GF-D8 (cell line): Measurements from ENCODE around the gene STT3B.

Source experiments
- DNase-seq: peaks from one replicate; lab custom pipeline; 2025; lab: John Stamatoyannopoulos, UW

Gene STT3B

DNA sequence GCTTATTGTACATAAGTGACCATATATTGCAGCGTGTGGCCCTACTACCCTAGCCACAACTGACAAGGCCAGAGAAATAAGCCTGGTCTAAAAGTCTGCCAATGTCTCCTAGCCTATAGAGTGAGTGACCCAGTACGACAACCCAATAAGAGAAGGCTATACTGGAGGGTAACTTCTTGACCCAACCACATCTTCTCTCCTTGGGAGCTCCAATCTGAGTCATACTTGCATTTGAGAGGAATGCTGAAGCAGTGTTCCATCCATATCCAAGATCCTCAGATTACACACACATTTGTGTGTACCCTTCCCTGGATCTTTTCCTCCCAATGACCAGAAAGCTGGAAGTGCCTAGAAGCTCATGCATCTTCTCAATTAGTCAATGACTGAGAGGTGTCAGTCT, 11.3 kb upstream of the STT3B start:
- no peak for DNase-seq

DNA sequence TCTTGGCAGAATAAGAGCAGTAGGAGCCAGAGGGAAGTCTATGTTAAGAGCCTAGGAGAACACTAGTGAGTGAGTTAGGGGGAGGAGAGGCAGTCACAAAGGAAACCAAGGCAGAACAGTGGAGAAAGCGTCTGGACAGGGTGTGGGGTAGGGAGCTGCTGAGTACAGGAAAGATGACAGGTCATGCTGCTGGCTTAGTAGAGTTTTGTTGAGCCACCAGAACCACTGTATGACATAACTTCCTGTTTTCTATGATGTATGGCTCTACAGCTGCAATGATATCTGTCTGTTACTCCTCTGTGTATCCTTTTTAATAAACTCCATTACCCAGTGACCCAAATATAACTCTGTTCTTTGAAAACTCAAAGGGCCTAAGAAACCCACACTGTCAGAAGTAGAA, 10.6 kb upstream of the STT3B start:
- DNase-seq = peak; percentile 87

DNA sequence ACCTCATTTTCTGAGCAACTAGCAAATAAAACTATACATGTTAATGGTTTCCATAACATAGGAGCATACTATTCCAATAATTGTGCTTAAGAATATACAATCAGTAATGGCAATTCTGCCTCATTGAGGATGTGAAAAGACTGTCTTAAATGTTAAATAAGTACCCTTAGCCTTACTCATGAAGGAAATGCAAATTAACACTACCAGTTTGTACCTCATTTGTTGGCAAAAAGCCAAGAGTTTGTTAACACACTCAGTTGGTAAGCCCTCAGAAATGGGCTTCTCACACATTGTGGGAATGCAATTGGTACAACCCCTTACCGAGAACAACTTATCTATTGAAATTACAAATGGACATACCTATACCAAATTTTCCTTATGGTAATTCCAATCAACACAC, 9.2 kb upstream of the STT3B start:
- DNase-seq = no peak

DNA sequence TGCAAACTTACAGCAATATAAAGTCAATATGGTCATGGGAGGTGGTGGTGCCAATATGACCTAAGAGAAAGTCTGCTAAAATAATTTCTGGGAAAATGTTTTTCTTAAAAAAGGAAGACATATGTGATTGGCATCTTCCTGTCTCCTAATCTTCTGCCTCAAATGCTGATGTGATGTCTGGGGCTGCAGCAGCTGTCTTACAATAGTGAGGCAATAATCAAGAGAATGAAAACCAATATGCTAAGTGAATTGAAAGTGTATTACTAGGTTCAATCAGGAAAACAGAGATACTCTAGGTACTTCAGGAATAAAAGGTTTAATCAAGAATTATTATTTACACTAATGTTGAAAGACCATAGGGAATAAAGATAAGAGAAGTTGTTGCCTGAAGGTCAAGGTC, 7.2 kb upstream of the STT3B start:
- no peak for DNase-seq

DNA sequence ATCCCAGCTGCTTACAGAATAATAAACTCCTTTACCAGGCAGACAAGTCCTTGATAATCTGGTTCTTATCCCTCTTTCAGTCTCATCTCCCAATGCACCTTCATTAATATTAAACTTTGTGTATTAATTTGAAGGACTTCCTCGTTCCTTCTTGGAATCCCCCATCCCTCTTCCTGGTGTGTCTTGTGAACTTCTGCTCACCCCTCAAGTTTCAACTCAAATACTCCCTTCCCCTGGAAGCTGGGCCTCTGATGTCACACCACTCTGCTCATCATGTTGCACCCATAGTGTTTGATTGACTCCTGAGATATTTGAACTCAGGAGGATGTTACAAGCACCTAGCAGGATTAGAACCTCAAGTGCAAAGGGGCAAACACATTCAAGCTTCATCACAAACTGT, 3.3 kb upstream of the STT3B start:
- DNase-seq = no peak

DNA sequence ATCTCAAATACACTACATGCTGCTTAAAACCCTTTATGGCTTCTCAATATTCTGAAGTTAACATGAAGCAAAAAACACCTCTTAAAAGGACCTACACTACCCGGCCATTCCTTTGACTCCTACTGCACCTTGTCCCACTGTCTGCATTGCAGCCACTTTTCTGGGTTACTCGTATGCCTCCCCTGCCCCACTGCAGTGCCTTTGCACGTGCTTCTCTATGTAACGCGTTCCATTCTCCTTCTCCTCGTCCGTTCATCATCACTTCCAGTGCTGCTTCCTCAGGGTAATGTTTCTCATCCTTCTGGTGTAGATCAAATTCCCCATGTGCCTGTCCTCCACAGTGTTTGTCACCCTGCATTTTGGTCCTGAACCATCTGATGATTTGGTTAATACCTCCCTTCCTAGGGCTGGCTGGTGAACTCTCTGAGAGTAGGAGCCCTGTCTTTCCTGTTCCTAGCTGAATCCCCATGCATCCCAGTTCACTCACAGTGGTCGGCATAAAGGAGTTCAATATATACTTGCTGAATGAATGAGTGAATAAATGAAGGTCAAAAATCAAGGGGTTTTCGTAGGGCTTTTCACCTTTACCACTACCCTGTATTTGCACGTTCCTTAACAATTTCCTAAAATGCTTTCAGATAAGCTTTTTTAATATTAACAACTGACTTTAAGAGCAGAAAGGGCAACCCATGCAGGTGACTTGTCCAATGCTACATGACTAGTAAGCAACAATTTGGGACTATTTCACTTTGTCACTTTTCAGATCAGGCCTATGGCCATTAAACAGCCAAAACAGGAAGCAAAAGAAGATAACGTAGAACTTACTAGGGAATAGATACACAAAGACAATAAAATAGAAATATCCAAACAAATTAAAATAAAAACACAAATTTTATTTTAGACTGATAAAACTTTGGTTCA, 2.4 kb upstream of the STT3B start:
- no peak for DNase-seq

DNA sequence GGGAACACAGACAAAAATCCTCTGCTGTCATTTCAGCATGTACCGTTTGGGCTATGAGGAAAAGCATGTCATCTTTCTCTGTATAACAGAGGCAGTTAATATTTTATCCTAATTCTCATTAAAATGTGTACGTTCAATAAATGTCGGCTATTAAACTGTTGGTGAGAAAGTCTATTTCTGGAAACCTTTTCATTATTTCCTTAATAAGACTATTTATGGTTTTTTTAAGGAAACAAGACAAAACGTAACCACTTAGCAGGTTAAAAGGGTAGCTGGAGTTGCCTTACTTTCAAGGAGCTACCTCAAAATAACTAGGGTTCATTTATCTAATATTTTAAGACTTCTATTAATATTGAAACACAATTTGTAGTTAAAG, 1.8 kb upstream of the STT3B start:
- no peak for DNase-seq

DNA sequence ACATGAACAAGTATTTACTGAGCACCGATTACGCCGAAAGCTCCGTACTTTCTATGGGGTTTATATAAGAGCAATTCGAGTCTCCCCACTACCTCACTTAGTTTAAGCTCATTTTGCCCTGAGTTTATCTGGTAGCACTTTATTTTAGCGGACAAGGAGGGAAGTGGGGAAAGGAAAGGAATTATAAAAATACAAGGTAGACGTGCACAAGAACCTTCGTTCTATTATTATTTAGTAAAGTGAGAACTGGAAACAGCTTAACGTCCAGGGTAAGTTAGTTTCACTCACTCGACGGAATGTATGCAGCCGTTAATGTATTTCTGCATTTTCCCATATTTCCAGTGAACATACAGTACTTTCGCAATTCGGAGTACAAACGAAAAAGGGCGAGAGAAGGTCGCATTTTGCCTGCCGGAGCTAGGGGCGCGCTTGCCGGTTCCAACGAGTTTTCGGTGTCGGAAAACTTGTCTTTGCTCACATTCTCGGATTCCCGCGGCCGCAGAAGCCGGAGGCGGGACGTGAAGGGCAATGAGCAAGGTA, 1.2 kb upstream of the STT3B start:
- no peak for DNase-seq

DNA sequence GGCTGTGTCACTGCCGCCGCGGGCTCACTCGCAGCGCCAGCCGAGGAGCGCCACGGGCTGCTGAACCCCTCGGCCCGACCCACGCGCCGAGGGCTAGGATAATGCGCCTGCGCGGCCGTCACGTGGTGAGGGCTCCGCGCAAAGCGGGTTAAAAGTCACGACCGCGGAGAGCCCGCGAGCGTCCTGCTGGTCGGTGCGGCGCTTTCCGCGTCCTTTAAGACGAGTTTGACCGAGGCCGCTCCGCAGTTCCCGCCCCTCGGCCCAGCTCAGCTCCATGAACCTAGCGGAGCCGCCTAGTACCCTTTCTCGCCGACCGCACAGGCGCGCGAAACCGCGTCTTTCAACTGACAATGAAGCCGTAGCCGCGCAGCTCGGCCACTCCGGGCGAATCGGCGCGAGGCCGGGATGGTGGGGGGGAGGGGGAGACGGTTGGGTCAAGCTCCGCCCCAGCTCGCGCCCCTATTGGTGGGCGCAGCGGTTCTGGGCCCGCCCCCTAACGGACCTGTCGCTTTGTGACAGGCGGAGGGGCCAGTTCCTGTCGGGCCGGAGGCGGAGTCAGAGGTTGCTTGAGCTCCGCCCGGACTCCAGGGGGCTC, 636 bp upstream of the STT3B start:
- DNase-seq = peak; percentile 90

DNA sequence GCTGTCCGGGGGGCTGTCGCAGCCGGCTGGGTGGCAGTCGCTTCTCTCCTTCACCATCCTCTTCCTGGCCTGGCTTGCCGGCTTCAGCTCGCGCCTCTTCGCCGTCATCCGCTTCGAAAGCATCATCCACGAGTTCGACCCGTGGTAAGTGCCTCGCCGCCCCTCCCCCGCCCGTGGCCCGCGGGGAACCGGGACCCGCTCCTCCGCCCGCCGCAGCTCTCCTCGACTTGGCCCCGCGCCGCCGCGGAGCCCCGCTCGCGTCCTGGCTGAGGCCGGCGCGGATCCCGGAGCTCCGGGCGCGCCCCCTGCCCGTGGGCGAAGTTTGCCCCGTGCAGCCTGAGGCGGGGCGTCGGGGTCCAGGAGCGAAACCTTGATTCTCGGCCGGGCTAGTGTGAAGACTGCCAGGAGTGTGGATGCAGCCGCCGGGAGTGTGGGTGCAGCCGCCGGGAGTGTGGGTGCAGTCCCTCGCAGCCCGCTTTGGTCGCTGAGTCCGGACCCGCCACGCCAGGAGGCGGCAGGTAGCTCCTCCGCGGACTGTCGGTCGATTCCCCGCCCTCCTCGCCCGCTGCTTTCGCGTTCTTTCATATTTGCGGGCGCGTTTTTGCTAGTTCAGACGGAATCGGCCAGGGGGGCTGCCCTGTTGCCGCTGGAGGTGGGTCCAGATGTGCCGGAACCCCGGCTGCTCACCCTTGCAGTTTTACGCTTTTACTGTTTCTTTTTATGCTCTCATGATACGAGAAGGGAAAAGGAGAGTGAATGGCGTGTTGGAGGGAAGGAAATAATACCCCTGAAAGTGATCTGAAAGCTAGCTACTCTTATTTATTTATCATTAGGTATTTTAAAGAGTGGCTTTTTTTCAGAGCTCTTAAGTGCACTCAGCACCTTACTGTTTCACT, 692 bp downstream of the STT3B start:
- no peak for DNase-seq

DNA sequence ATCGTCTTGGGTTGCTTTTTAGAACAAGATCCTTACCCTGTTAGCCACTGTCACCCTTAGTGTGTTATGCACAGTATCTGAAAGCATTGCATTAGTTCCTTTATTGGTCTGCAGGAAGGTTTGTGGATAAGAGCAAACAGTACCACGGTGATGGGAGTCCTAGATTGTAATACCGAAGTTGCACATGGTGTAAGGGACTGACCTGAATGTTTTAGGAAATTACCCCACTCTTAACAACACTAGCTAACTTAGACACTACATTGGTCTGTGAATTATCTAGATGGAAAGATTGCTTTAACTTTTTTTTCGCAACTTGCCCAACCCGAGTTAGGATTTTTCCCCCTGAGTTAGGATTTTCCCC, 1.3 kb downstream of the STT3B start:
- DNase-seq = peak; percentile 55

DNA sequence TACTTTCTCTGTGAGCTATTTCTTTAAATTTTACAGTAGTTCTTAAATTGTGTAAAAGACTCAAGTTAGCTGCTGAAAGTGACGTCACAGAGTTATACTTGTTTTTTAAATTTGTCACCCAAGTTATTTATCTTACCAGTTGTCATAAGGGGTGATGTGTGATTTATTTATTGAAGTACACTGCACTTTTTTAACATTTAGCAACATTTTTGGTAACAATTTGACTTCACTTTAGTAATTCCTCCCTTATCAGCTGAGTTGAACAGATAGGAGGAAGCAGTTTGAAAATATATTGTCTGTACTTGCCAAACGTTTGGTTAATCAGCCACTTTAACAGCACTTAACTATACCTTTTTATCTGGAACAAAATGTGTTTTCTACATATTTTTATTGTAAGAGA, 3.8 kb downstream of the STT3B start:
- DNase-seq = no peak

DNA sequence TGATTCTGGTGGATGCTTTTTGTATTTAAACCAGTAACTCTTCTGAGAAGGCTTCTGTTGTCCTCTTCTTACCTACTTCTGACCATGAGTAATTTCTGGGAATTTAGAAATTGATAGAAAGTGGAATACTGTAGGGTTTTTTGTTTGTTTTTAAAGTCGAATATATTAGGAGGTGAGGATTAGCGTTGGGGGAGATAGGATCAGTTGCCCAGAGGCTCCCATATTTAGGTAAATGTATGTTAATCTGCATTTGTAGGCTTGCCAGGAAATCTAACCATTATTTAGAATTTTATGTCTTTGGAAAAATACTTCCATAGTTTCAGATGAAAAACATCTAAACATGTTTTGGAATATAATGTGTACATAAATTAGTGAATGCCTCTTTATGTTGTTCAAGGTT, 6.1 kb downstream of the STT3B start:
- no peak for DNase-seq

DNA sequence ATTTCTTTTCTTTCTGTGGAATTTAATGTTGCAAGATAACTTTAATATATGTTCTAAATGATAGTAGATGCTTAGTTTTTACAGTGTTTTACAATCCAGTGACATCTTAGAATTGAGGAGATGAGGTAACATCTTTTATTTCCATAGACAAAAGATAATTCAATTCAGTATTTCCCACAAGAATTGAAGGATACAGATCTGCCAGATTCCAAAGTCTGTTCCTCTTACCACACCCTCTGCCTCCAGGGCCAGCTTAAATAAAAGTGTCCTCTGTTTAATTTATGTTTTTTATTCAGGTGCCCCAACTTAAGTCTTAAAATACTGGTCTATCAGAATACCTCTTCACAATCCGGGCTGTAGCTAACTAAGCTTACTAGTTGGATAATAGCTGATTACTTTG, 6.5 kb downstream of the STT3B start:
- DNase-seq = no peak

DNA sequence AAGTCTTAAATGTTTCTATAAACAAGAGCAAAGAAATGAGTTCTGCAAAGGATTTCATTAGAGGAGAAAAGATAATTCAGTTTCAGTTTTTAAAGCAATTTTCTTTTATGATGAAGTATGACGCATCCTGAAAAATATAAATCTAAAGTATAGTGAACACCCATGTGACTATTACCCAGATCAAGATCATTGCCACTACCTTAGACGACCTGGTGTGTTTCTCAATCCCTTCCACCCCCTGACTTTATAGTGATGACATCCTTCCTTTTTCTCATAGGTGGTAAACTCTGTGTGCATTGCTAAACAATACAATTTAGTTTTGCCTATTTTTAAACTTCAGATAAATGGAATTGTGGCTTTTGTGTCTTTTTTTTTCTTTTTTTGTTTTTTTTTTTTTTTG, 8.4 kb downstream of the STT3B start:
- no peak for DNase-seq

DNA sequence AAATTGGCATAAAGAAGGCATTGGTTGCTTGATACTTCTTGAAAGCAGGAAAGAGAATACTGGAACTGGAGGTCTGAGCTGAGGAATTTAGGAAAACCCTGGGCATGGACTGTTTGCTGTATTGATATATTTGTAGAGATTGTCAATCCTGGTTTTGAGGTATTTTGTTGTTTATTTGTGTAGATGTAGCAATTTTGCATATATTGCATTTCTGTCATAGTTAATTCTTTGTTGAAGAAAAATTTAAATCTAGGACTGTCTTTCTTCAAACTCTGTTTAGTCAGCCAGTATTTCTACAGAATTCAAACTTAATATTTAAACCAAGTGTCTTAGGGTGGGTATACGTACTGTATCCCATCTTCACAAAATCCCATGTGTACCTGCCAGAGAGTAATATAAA, 9.5 kb downstream of the STT3B start:
- no peak for DNase-seq

DNA sequence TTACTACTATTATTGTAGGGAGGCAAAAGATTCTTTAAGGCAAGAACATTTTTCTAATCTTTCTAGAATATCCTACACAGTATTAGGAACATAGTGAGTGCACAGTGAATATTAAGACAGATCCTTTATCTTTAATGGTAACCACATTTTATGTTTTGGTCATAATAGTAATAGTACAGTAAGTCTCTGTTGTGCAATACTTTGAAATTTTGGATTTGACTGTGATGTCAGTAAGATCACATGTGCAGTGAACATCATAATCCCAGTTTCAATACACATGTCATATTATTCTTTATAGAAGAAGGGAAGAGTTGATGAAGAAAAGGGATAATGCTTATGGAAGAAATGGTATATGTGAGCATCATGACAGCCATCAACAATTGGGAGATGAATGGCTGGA, 10.7 kb downstream of the STT3B start:
- no peak for DNase-seq

DNA sequence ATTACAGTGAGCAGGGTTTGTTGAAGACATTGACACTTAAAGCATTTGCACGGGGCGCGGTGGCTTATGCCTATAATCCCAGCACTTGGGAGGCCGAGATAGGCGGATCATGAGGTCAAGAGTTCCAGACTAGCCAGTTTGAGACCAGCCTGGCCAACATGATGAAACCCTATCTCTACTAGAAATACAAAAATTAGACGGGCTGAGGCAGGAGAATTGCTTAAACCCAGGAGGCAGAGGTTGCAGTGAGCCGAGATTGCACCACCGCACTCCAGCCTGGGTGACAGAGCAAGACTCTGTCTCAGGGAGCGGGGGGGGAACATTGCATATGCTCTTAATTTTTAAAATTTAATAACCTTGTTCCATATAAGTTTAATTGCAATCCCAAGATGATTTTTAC, 11.9 kb downstream of the STT3B start:
- DNase-seq = peak; percentile 55

DNA sequence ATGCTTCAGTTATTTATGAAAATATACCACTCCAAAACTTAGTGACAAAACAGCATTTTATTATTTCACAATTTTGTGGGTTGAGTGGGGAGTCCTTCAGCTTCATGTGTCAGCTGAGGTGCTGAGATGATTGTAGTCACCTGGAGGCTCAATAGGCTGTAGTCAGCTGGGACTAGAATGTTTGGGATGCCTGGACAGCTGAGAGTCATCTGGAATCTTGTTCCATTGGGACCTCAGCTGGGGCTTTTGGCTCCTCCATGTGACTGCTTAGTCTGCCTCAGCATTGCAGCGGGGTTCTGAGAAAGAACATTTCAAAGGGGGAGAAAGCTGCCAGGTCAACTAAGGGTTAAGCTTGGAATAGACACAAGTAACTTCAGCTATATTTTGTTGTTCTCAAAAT, 13.4 kb downstream of the STT3B start:
- DNase-seq = no peak

DNA sequence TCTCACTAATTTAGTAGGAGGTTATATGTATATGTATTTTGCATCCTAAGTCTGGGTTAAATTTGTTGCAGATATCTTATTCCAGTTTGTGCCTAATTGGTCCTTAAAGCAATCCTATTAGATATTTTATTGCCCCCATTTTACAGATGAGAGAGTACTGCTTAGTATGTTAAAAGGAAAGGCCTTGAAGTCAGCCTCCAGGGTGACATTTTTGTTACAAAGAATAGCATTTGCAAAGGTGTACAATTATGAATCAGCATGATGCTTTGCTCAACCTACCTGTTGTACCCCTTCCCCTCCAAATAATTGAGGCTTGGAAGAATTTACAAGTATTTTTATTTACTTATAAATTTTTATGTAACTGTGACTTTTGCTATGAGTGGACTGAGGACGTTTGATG, 14.0 kb downstream of the STT3B start:
- DNase-seq = no peak

DNA sequence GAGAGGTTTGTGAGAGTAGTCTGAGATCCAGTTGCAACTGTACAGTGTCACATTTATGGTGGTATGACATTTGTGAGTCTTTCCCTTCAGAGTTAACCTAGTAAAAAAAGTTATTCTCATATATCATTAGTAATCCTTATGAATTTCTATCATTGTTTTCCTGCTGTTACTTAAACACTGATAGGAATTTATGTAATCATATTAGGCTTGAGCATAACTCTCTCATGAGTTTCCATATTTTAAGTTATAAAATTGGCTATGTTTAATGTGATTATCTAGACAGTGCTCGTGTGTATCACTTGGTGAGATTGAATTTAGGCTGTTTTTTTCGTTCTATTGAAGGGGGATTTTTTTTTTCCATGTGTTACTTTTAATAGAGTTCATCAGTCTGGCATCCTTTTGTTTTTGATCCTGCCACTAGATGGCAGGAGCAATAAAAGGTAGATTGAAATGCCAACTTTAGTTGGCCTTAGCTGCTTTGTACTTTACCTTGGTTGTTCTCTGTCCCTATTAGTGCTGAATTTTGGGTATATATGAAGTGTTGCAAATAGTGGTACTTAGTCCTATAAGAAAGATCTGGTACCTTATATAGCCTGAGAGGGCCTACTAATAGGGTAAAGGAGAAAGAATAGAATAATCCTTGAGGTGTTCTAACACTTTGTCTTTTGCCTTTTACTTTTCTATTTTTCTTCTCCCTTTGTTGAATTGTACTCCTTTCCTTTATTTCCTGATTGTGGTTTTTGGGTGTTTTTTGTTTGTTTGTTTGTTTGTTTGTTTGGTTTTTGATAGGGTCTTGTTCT, 17.9 kb downstream of the STT3B start:
- DNase-seq = no peak

DNA sequence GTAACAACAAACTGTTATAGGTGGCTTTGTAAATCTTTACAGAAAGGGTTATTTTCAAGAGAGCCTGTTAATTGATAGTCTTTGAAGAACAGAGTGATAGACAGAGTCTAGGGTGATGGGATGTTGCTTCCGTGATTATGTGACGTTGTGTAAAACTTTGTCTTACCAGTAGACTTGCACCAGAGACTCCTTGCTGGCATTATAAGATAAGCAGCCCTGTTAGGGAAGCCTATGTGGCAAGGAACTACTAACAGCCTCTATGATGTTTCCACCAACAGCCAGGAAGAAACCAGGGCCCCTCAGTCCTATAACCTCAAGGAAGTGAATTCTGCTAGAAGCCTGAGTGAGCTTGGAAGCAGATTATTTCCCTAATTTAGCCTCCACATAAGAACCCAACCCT, 18.9 kb downstream of the STT3B start:
- DNase-seq = no peak
